ENCODE measurements around the gene PRKCA. TPM values are rescaled to one million over a fixed set of nuclear protein-coding genes. Genes with fewer than 3 reads are reported as not detected.

PRKCA gene
- total and polyA plus RNA-seq, 10 of the 15 experiments (the other 5 are each of a cell fraction or from before 2014, with no cell fraction given), result 0.11 to 14.6 (median 0.72) TPM

GRCh38 chr17:66817750-66818149, 515.3 kb downstream of the PRKCA start:
- no peaks in the 10 kb centered on the region for H3K4me1 ChIP-seq (ENCODE audit: control insufficient read depth, insufficient read depth, low read length)
- no TSS peak for BruUV-seq (replicated peaks)
- POLR2A ChIA-PET, result no interaction called here

GRCh38 chr17:66819466-66819865, 517.1 kb downstream of the PRKCA start:
- in situ Hi-C loops (cut with MboI), result no loop called here
- Histone ChIP-seq H4K20me1 (ENCODE audit: control insufficient read depth, insufficient read depth) (no peaks in the 10 kb centered on the region), H3K4me2 (ENCODE audit: control insufficient read depth, insufficient read depth) (no peak overlapping the region), H3K27ac (ENCODE audit: control insufficient read depth, insufficient read depth) (no peak overlapping the region), H3K79me2 (ENCODE audit: control insufficient read depth, insufficient read depth, low read length) (no peaks in the 10 kb centered on the region), H3K9me3 (replicated peaks; ENCODE audit: control insufficient read depth, insufficient read depth, low read length) (no peaks in the 10 kb centered on the region; the same call in 2 of the 3 replicates), H3K36me3 (ENCODE audit: control insufficient read depth in 2 of 2, insufficient read depth in 2 of 2, low read length in 1 of 2) (no peaks in the 10 kb centered on the region), H3K4me1 (ENCODE audit: control insufficient read depth, insufficient read depth, low read length) (no peaks in the 10 kb centered on the region), H2AFZ (ENCODE audit: control insufficient read depth, low read depth, low read length) (no peak overlapping the region), H3K9ac (ENCODE audit: control insufficient read depth, insufficient read depth, low read length) (no peak overlapping the region), H3K27me3 (replicated peaks in 1 of 2; ENCODE audit: control insufficient read depth in 2 of 2, insufficient read depth in 2 of 2, low read length in 1 of 2) (no peaks in the 10 kb centered on the region), H3K4me3 (no peak overlapping the region)
- no peak for FAIRE-seq
- 60% methylated on average over 6 of the region's 6 CpGs for WGBS (ENCODE audit: insufficient coverage, insufficient replicate concordance, low lambda C conversion rate, missing lambda C conversion rate)
- POLR2A ChIA-PET, result no interaction called here
- SMC1A ChIA-PET (ENCODE audit: uncharacterized antibody, unreplicated experiment), result no interaction called here
- no peak for ATAC-seq
- intact Hi-C loops (cut with micrococcal nuclease; ENCODE audit: unreplicated experiment), result no loop called here
- RAD21 ChIA-PET (ENCODE audit: unreplicated experiment), result no interaction called here
- CTCF ChIA-PET, result no interaction called here
- TF ChIP-seq CBX3 (IDR thresholded peaks at IDR 0.05; ENCODE audit: borderline replicate concordance, low read depth), result no peak
- TF ChIP-seq NFIC (IDR thresholded peaks at IDR 0.05; ENCODE audit: low read depth, low read length), result no peak
- no peak for TF ChIP-seq CREB1 (IDR thresholded peaks at IDR 0.05; ENCODE audit: low read depth)
- no peak for TF ChIP-seq YY1 (IDR thresholded peaks at IDR 0.05; ENCODE audit: low read depth, low read length)
- TF ChIP-seq RAD51 (IDR thresholded peaks at IDR 0.05), result no peak
- TF ChIP-seq, protein P1, sequence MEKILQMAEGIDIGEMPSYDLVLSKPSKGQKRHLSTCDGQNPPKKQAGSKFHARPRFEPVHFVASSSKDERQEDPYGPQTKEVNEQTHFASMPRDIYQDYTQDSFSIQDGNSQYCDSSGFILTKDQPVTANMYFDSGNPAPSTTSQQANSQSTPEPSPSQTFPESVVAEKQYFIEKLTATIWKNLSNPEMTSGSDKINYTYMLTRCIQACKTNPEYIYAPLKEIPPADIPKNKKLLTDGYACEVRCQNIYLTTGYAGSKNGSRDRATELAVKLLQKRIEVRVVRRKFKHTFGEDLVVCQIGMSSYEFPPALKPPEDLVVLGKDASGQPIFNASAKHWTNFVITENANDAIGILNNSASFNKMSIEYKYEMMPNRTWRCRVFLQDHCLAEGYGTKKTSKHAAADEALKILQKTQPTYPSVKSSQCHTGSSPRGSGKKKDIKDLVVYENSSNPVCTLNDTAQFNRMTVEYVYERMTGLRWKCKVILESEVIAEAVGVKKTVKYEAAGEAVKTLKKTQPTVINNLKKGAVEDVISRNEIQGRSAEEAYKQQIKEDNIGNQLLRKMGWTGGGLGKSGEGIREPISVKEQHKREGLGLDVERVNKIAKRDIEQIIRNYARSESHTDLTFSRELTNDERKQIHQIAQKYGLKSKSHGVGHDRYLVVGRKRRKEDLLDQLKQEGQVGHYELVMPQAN (conservative IDR thresholded peaks at IDR 0.05), result no peak
- TF ChIP-seq RCOR1 (conservative IDR thresholded peaks at IDR 0.05; ENCODE audit: low read depth, low read length), result no peak
- no TSS peak for BruUV-seq (replicated peaks)
- no peak for DNase-seq (ENCODE audit: low read depth, low spot score)

More at GRCh38 chr17:66817750-66818149, 515.3 kb downstream of the PRKCA start:
- no peak overlapping the region for H3K9ac ChIP-seq (ENCODE audit: control insufficient read depth, insufficient read depth, low read length)
- no peaks in the 10 kb centered on the region for H4K20me1 ChIP-seq (ENCODE audit: control insufficient read depth, insufficient read depth)
- no peaks in the 10 kb centered on the region for H3K79me2 ChIP-seq (ENCODE audit: control insufficient read depth, insufficient read depth, low read length)
- in situ Hi-C loops (cut with MboI) (no loop called here), intact Hi-C loops (cut with micrococcal nuclease; ENCODE audit: unreplicated experiment) (no loop called here)
- DNase-seq (ENCODE audit: low read depth, low spot score) (no peak), ATAC-seq (no peak), FAIRE-seq (no peak)
- H3K4me3 ChIP-seq, result no peak overlapping the region
- TF ChIP-seq, protein P2, sequence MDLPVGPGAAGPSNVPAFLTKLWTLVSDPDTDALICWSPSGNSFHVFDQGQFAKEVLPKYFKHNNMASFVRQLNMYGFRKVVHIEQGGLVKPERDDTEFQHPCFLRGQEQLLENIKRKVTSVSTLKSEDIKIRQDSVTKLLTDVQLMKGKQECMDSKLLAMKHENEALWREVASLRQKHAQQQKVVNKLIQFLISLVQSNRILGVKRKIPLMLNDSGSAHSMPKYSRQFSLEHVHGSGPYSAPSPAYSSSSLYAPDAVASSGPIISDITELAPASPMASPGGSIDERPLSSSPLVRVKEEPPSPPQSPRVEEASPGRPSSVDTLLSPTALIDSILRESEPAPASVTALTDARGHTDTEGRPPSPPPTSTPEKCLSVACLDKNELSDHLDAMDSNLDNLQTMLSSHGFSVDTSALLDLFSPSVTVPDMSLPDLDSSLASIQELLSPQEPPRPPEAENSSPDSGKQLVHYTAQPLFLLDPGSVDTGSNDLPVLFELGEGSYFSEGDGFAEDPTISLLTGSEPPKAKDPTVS (IDR thresholded peaks at IDR 0.05; ENCODE audit: low read depth, low read length), result no peak
- TF ChIP-seq ZNF622 (IDR thresholded peaks at IDR 0.05) (no peak), PAX5 (IDR thresholded peaks at IDR 0.05; ENCODE audit: borderline replicate concordance, low read depth, low read length) (no peak), HDAC2 (IDR thresholded peaks at IDR 0.05) (no peak)
- H2AFZ ChIP-seq (ENCODE audit: control insufficient read depth, low read depth, low read length), result no peak overlapping the region
- ChIA-PET SMC1A (ENCODE audit: uncharacterized antibody, unreplicated experiment) (no interaction called here), RAD21 (ENCODE audit: unreplicated experiment) (no interaction called here), CTCF (no interaction called here)
- no peak overlapping the region for H3K27ac ChIP-seq (ENCODE audit: control insufficient read depth, insufficient read depth)
- no peaks in the 10 kb centered on the region; the same call in 2 of the 3 replicates for H3K9me3 ChIP-seq (replicated peaks; ENCODE audit: control insufficient read depth, insufficient read depth, low read length)
- H3K4me2 ChIP-seq (ENCODE audit: control insufficient read depth, insufficient read depth), result no peak overlapping the region
- H3K27me3 ChIP-seq (replicated peaks in 1 of 2; ENCODE audit: control insufficient read depth in 2 of 2, insufficient read depth in 2 of 2, low read length in 1 of 2), result no peaks in the 10 kb centered on the region
- WGBS (ENCODE audit: insufficient coverage, insufficient replicate concordance, low lambda C conversion rate, missing lambda C conversion rate), result 0% methylated on average over 1 of the region's 1 CpG
- no peaks in the 10 kb centered on the region for H3K36me3 ChIP-seq (ENCODE audit: control insufficient read depth in 2 of 2, insufficient read depth in 2 of 2, low read length in 1 of 2)

All from GM12878 (cell line).